HEK293 (cell line): ENCODE data around the gene SLC16A10.

Experiments
- CTCF ChIA-PET: fragments of 350-600 bp; formaldehyde crosslinking; extraction: SDS; loops from one replicate; lab custom pipeline; 2021; ENCODE audit warnings: antibody characterized with exemption; lab: Yijun Ruan, JAX
- POLR2A ChIA-PET: fragments of 300-600 bp; formaldehyde crosslinking; extraction: SDS; loops from one replicate; lab custom pipeline; 2020; ENCODE audit warnings: antibody characterized with exemption, inconsistent platforms; lab: Yijun Ruan, JAX
- H3K27ac ChIP-seq: fragments of 200-500 bp; sonication (Bioruptor generic); 2 replicates; pipeline ENCODE4 v1.5.1; 2014; ENCODE audit warnings: low read depth, low read length, control low read depth, inconsistent platforms; ENCODE audit errors: extremely low read depth
- H3K36me3 ChIP-seq, 2 experiments: fragments of 200-500 bp in 1 of 2; sonication (Bioruptor generic) in 1 of 2; 1 replicate in 1 of 2; 2 replicates in 1 of 2; pipeline ENCODE4 v1.5.1; 2014 to 2017; ENCODE audit warnings: inconsistent platforms in 2 of 2, low read length in 2 of 2; ENCODE audit not compliant: control insufficient read depth in 2 of 2, insufficient read depth in 1 of 2
- H3K4me1 ChIP-seq: fragments of 200-500 bp; sonication (Bioruptor generic); 2 replicates; pipeline ENCODE4 v1.5.1; 2014; ENCODE audit warnings: mild to moderate bottlenecking, low read length, inconsistent platforms; ENCODE audit not compliant: control insufficient read depth, insufficient read depth
- H3K4me3 ChIP-seq: 2 replicates; pipeline ENCODE4 v1.5.1; 2011; ENCODE audit warnings: low read depth, mild to moderate bottlenecking, control low read depth, low read length, moderate library complexity
- H3K9me3 ChIP-seq: fragments of 200-500 bp; sonication (Bioruptor generic); 2 replicates; pipeline ENCODE4 v1.5.1; 2014; ENCODE audit warnings: low read depth, low read length, inconsistent platforms; ENCODE audit not compliant: control insufficient read depth, insufficient read depth
- ZBTB10 ChIP-seq: fragments of 450-650 bp; formaldehyde crosslinking; IDR thresholded peaks from 2 replicates; pipeline ENCODE4 v1.5.1; 2016; ENCODE audit warnings: missing biosample characterization, missing genetic modification characterization
- ZBTB44 ChIP-seq: fragments of 450-650 bp; IDR thresholded peaks from 2 replicates; pipeline ENCODE4 v1.5.1; 2018; ENCODE audit warnings: missing biosample characterization, mild to moderate bottlenecking, missing genetic modification characterization
- ZEB2 ChIP-seq: fragments of 450-650 bp; formaldehyde crosslinking; IDR thresholded peaks from 2 replicates; pipeline ENCODE4 v1.5.1; 2016; ENCODE audit warnings: missing biosample characterization, missing genetic modification characterization
- ZFP41 ChIP-seq: fragments of 450-650 bp; formaldehyde crosslinking; IDR thresholded peaks from 2 replicates; pipeline ENCODE4 v1.5.1; 2016; ENCODE audit warnings: missing biosample characterization, missing genetic modification characterization, borderline replicate concordance
- ZNF121 ChIP-seq: fragments of 450-650 bp; formaldehyde crosslinking; IDR thresholded peaks from 2 replicates; pipeline ENCODE4 v1.5.1; 2016; ENCODE audit warnings: missing biosample characterization, missing genetic modification characterization
- ZNF211 ChIP-seq: fragments of 450-650 bp; formaldehyde crosslinking; IDR thresholded peaks from 2 replicates; pipeline ENCODE4 v1.5.1; 2016; ENCODE audit warnings: low read depth, missing biosample characterization, missing genetic modification characterization
- ZNF292 ChIP-seq: fragments of 450-650 bp; formaldehyde crosslinking; IDR thresholded peaks from 2 replicates; pipeline ENCODE4 v1.5.1; 2016; ENCODE audit warnings: low read depth, missing biosample characterization, missing genetic modification characterization, borderline replicate concordance
- ZNF362 ChIP-seq: fragments of 450-650 bp; formaldehyde crosslinking; IDR thresholded peaks from 2 replicates; pipeline ENCODE4 v1.5.1; 2016; ENCODE audit warnings: missing biosample characterization, missing genetic modification characterization
- ZNF626 ChIP-seq: fragments of 450-650 bp; sonication (Bioruptor Pico); formaldehyde crosslinking; IDR thresholded peaks from 2 replicates; pipeline ENCODE4 v1.5.1; 2018; ENCODE audit warnings: missing biosample characterization, missing genetic modification characterization, inconsistent platforms
- ZNF791 ChIP-seq: fragments of 450-650 bp; formaldehyde crosslinking; IDR thresholded peaks from 2 replicates; pipeline ENCODE4 v1.5.1; 2016; ENCODE audit warnings: missing biosample characterization, missing genetic modification characterization
- TF ChIP-seq, protein P1 (sequence below): fragments of 450-650 bp; formaldehyde crosslinking; IDR thresholded peaks from 2 replicates; pipeline ENCODE4 v1.5.1; 2016; ENCODE audit warnings: missing biosample characterization, missing genetic modification characterization, borderline replicate concordance
- TF ChIP-seq, protein P2 (sequence below): fragments of 450-650 bp; formaldehyde crosslinking; IDR thresholded peaks from 2 replicates; pipeline ENCODE4 v1.5.1; 2016; ENCODE audit warnings: missing biosample characterization, missing genetic modification characterization

SLC16A10 gene

GRCh38 chr6:111198841-111199240, 111.5 kb downstream of the SLC16A10 start:
- no peaks in the 10 kb centered on the region for H3K36me3 ChIP-seq
- CTCF ChIA-PET: interaction anchor here (1.7 to 2.1 kb wide), 2 partner anchors 11 to 141 kb away, joined by 7 to 11 read pairs; no protein-coding TSS in a partner anchor

More at GRCh38 chr6:111198841-111199240, 111.5 kb downstream of the SLC16A10 start:
- POLR2A ChIA-PET: no interaction called here
- no peak overlapping the region for H3K27ac ChIP-seq
- H3K4me3 ChIP-seq: no peak overlapping the region
- no peaks in the 10 kb centered on the region for H3K9me3 ChIP-seq
- TF ChIP-seq ZEB2 (tag by site-specific recombination): no peak
- no peak for TF ChIP-seq ZNF292 (tag by site-specific recombination)
- no peak for TF ChIP-seq ZFP41 (tag by site-specific recombination)
- no peak for TF ChIP-seq ZNF211 (tag by site-specific recombination)
- TF ChIP-seq ZNF626 (tag by site-specific recombination): no peak
- no peak for TF ChIP-seq ZBTB10 (tag by site-specific recombination)
- TF ChIP-seq ZNF121 (tag by site-specific recombination): no peak
- TF ChIP-seq, protein P1, sequence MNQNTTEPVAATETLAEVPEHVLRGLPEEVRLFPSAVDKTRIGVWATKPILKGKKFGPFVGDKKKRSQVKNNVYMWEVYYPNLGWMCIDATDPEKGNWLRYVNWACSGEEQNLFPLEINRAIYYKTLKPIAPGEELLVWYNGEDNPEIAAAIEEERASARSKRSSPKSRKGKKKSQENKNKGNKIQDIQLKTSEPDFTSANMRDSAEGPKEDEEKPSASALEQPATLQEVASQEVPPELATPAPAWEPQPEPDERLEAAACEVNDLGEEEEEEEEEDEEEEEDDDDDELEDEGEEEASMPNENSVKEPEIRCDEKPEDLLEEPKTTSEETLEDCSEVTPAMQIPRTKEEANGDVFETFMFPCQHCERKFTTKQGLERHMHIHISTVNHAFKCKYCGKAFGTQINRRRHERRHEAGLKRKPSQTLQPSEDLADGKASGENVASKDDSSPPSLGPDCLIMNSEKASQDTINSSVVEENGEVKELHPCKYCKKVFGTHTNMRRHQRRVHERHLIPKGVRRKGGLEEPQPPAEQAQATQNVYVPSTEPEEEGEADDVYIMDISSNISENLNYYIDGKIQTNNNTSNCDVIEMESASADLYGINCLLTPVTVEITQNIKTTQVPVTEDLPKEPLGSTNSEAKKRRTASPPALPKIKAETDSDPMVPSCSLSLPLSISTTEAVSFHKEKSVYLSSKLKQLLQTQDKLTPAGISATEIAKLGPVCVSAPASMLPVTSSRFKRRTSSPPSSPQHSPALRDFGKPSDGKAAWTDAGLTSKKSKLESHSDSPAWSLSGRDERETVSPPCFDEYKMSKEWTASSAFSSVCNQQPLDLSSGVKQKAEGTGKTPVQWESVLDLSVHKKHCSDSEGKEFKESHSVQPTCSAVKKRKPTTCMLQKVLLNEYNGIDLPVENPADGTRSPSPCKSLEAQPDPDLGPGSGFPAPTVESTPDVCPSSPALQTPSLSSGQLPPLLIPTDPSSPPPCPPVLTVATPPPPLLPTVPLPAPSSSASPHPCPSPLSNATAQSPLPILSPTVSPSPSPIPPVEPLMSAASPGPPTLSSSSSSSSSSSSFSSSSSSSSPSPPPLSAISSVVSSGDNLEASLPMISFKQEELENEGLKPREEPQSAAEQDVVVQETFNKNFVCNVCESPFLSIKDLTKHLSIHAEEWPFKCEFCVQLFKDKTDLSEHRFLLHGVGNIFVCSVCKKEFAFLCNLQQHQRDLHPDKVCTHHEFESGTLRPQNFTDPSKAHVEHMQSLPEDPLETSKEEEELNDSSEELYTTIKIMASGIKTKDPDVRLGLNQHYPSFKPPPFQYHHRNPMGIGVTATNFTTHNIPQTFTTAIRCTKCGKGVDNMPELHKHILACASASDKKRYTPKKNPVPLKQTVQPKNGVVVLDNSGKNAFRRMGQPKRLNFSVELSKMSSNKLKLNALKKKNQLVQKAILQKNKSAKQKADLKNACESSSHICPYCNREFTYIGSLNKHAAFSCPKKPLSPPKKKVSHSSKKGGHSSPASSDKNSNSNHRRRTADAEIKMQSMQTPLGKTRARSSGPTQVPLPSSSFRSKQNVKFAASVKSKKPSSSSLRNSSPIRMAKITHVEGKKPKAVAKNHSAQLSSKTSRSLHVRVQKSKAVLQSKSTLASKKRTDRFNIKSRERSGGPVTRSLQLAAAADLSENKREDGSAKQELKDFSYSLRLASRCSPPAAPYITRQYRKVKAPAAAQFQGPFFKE: no peak
- TF ChIP-seq, protein P2, sequence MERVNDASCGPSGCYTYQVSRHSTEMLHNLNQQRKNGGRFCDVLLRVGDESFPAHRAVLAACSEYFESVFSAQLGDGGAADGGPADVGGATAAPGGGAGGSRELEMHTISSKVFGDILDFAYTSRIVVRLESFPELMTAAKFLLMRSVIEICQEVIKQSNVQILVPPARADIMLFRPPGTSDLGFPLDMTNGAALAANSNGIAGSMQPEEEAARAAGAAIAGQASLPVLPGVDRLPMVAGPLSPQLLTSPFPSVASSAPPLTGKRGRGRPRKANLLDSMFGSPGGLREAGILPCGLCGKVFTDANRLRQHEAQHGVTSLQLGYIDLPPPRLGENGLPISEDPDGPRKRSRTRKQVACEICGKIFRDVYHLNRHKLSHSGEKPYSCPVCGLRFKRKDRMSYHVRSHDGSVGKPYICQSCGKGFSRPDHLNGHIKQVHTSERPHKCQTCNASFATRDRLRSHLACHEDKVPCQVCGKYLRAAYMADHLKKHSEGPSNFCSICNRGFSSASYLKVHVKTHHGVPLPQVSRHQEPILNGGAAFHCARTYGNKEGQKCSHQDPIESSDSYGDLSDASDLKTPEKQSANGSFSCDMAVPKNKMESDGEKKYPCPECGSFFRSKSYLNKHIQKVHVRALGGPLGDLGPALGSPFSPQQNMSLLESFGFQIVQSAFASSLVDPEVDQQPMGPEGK (tag by site-specific recombination): no peak
- TF ChIP-seq ZBTB44: no peak
- TF ChIP-seq ZNF362 (tag by site-specific recombination): no peak
- TF ChIP-seq ZNF791 (tag by site-specific recombination): no peak
- TF ChIP-seq, all 188 proteins: peak for 0
- peaks cover 8% of the 10 kb centered on the region; the same call in 1 of the 2 replicates for H3K4me1 ChIP-seq
